Activated B cell treated with CpG ODN at 0.5 μM for 24 hours (primary cell): ENCODE measurements around the gene CALHM2. TPM values are rescaled to one million over a fixed set of nuclear protein-coding genes. Genes with fewer than 3 reads are reported as not detected.
"Not testable (repeated sequence)": the region's sequence is repeated elsewhere in the genome, so short reads cannot be mapped to it uniquely, and the experiment has no call there.

Experiments
- ATAC-seq: fragments of 200-7000 bp; cut with Tn5 transposase; one replicate; pipeline ENCODE4 v1.10.0; 2021; ENCODE audit warnings: low read depth, mild to moderate bottlenecking, moderate library complexity
- CTCF ChIA-PET: fragments of 350-600 bp; sonication (Branson Sonifier 250); formaldehyde crosslinking; loops from one replicate; lab custom pipeline; 2021; ENCODE audit warnings: antibody characterized with exemption; lab: Charles Lee
- POLR2A ChIA-PET: fragments of 350-600 bp; sonication (Branson Sonifier 250); formaldehyde crosslinking; loops from one replicate; lab custom pipeline; 2021; ENCODE audit warnings: antibody characterized with exemption; lab: Charles Lee
- DNase-seq: peaks from one replicate; pipeline ENCODE4 v3.0.0; 2022
- H3K27ac Mint-ChIP-seq: one replicate; pipeline ENCODE4 v1.8.0; 2020; ENCODE audit warnings: mixed read lengths
- H3K27me3 Mint-ChIP-seq: one replicate; pipeline ENCODE4 v1.8.0; 2021; ENCODE audit warnings: mixed read lengths
- H3K36me3 Mint-ChIP-seq: one replicate; pipeline ENCODE4 v1.8.0; 2021; ENCODE audit warnings: low read depth, mixed read lengths
- H3K4me1 Mint-ChIP-seq: one replicate; pipeline ENCODE4 v1.8.0; 2021; ENCODE audit warnings: mixed read lengths
- H3K4me3 Mint-ChIP-seq: one replicate; pipeline ENCODE4 v1.8.0; 2020; ENCODE audit warnings: mild to moderate bottlenecking, mixed read lengths
- H3K9me3 Mint-ChIP-seq: one replicate; pipeline ENCODE4 v1.8.0; 2020; ENCODE audit warnings: mixed read lengths
- intact Hi-C: fragments of 100-400 bp; cut with micrococcal nuclease; formaldehyde crosslinking; loops from one replicate; pipeline ENCODE4 v1.15.1; 2024
- total RNA-seq: library from RNA; stranded (reverse); gene quantifications from 2 replicates; pipeline ENCODE4 v1.2.3, GENCODE V29; 2022
- TF ChIP-seq, protein P1 (sequence below): fragments of 200-600 bp; IDR thresholded peaks from one replicate; pipeline ENCODE4 v1.8.0; 2022; ENCODE audit warnings: antibody characterized with exemption, mild to moderate bottlenecking

Gene CALHM2
- total RNA-seq, 1 donor from 2014 or later, result 17.5 TPM

DNA sequence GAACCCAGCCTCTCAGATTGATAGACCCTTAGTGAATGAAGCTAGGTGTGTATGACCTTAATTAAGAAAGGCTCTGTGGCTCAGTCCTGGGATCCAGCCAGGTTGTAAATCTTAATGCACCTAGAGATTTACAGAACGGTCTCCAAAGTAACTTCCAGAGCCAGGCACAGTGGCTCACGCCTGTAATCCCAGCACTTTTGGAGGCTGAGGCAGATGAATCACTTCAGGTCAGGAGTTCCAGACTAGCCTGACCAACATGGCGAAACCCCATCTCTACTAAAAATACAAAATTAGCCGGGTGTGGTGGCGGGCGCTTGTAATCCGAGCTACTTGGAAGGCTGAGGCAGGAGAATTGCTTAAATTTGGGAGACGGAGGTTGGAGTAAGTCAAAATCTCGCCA lies 24.3 kb downstream of the CALHM2 start:
- Mint-ChIP-seq H3K27ac (no peak overlapping the region), H3K27me3 (no peaks in the 10 kb centered on the region), H3K4me1 (no peaks in the 10 kb centered on the region), H3K4me3 (no peak overlapping the region), H3K36me3 (peaks cover 90% of the 10 kb centered on the region), H3K9me3 (no peaks in the 10 kb centered on the region)
- TF ChIP-seq, protein P1, sequence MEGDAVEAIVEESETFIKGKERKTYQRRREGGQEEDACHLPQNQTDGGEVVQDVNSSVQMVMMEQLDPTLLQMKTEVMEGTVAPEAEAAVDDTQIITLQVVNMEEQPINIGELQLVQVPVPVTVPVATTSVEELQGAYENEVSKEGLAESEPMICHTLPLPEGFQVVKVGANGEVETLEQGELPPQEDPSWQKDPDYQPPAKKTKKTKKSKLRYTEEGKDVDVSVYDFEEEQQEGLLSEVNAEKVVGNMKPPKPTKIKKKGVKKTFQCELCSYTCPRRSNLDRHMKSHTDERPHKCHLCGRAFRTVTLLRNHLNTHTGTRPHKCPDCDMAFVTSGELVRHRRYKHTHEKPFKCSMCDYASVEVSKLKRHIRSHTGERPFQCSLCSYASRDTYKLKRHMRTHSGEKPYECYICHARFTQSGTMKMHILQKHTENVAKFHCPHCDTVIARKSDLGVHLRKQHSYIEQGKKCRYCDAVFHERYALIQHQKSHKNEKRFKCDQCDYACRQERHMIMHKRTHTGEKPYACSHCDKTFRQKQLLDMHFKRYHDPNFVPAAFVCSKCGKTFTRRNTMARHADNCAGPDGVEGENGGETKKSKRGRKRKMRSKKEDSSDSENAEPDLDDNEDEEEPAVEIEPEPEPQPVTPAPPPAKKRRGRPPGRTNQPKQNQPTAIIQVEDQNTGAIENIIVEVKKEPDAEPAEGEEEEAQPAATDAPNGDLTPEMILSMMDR, result no peak
- ChIA-PET POLR2A (interaction anchor here (0.7 kb wide), 1 partner anchor 55 kb away, joined by 5 read pairs; no protein-coding TSS in a partner anchor), CTCF (interaction anchor here (1.3 kb wide), 1 partner anchor 11 kb away, joined by 5 read pairs; no protein-coding TSS in a partner anchor)
- no peak for ATAC-seq
- intact Hi-C loops, result no loop called here
- DNase-seq, result no peak

DNA sequence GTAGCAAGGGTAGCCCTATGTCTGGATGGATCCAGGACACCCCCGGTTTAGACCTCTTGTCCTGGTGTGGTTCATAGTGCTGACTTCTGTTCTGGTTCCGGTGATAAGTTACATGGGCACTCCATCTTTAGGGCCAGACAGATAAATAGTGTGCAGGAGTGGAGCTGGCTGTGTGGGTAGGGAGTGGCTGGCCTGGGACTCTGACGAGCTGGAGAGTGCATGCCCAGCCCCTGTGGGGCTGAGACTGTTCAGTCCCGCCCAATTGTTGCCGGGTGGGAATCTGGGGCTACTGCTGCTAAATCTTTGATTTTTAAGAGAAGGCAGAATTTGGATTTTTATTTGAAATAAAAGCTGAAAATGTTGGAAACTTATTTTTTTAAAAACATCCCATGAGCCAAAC lies 28.4 kb downstream of the CALHM2 start:
- ChIA-PET POLR2A (interaction anchor here (1.3 kb wide), 1 partner anchor 29 kb away, joined by 3 read pairs; no protein-coding TSS in a partner anchor), CTCF (interaction anchor here (1.7 kb wide), 1 partner anchor 62 kb away, joined by 5 read pairs; no protein-coding TSS in a partner anchor)
- TF ChIP-seq, protein P1, result no peak
- Mint-ChIP-seq H3K27ac (no peak overlapping the region), H3K4me3 (no peak overlapping the region), H3K9me3 (no peaks in the 10 kb centered on the region), H3K36me3 (peaks cover 85% of the 10 kb centered on the region), H3K4me1 (no peaks in the 10 kb centered on the region), H3K27me3 (no peaks in the 10 kb centered on the region)
- intact Hi-C loops, result no loop called here
- ATAC-seq (no peak), DNase-seq (no peak)

DNA sequence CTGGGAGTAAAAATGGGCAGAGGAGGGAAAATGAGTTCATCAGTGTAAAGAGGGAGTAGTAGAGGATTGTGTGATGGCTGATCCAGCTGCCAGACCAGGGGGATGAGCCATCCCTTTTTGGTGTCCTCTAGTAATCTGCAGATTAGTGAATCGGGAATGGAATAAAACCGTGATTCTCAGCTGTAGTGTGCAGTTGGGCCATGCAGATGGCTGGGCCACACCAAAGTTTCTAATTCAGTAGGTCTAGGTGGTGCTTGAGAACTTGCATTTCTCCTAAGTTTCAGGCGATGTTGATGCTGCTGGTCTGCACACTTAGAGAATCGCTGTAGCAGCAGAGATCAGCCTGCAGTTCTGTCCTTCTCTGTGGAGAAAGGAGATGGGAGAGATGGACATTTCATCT lies 33.1 kb downstream of the CALHM2 start:
- no peak for DNase-seq
- intact Hi-C loops, result loop anchor here (5.0 kb wide), 2 partner anchors 33 to 268 kb away; partner anchors contain the start of gene CALHM2
- ChIA-PET POLR2A (interaction anchor here (0.7 kb wide), 1 partner anchor 10 kb away, joined by 5 read pairs; no protein-coding TSS in a partner anchor), CTCF (interaction anchor here (1.4 to 6.9 kb wide), 2 partner anchors 66 to 74 kb away, joined by 5 to 112 read pairs; no protein-coding TSS in a partner anchor)
- Mint-ChIP-seq H3K4me1 (no peaks in the 10 kb centered on the region), H3K27ac (no peak overlapping the region), H3K27me3 (no peaks in the 10 kb centered on the region), H3K4me3 (no peak overlapping the region), H3K36me3 (peaks cover 89% of the 10 kb centered on the region), H3K9me3 (no peaks in the 10 kb centered on the region)
- TF ChIP-seq, protein P1, result no peak
- ATAC-seq, result no peak

DNA sequence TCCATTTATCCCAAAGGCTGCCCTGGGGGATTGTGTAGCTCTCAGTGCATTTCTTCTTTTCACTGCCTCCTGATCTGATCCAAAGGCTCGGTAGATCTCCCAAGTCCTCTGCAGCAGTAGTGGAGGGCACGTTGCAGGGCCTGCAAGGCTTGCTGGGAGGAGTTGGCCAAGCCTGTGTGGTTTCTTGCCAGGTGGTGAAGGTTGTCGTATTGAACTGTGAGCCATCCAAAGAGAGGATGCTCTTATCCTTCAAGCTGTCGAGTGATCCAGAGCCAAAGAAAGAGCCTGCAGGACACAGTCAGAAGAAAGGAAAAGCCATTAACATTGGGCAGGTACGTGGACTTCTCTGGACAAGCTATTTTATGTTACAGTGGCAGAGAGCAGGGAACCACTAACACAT lies 34.6 kb downstream of the CALHM2 start:
- ChIA-PET CTCF (interaction anchor here (0.8 to 6.9 kb wide), 8 partner anchors 10 to 125 kb away, joined by 3 to 112 read pairs (median 10); partner anchors contain the start of gene CALHM3), POLR2A (interaction anchor here (0.7 kb wide), 1 partner anchor 67 kb away, joined by 4 read pairs; no protein-coding TSS in a partner anchor)
- Mint-ChIP-seq H3K9me3 (no peaks in the 10 kb centered on the region), H3K4me1 (no peaks in the 10 kb centered on the region), H3K27me3 (no peaks in the 10 kb centered on the region), H3K27ac (no peak overlapping the region), H3K4me3 (no peak overlapping the region), H3K36me3 (peaks cover 90% of the 10 kb centered on the region)
- no peak for DNase-seq
- no peak for ATAC-seq
- intact Hi-C loops, result loop anchor here (1.0 to 5.0 kb wide), 4 partner anchors 35 to 270 kb away; partner anchors contain the start of gene CALHM2
- TF ChIP-seq, protein P1, result no peak

DNA sequence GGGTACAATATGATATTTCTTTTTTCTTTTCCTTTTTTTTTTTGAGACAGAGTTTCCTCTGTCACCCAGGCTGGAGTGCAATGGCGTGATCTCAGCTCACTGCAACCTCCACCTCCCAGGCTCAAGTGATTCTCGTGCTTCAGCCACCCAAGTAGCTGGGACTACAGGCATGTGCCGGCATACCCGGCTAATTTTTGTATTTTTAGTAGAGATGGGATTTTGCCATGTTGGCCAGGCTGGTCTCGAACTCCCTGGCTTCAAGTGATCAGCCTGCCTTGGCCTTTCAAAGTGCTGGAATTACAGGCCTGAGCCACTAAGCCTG lies 35.1 kb downstream of the CALHM2 start:
- not testable (repeated sequence) for H3K27ac Mint-ChIP-seq, H3K27me3 Mint-ChIP-seq, H3K4me3 Mint-ChIP-seq, DNase-seq, H3K4me1 Mint-ChIP-seq, ATAC-seq, H3K9me3 Mint-ChIP-seq
- POLR2A ChIA-PET, result interaction anchor here (0.7 kb wide), 1 partner anchor 67 kb away, joined by 4 read pairs; no protein-coding TSS in a partner anchor
- intact Hi-C loops, result loop anchor here (1.0 to 5.0 kb wide), 4 partner anchors 35 to 270 kb away; partner anchors contain the start of gene CALHM2
- H3K36me3 Mint-ChIP-seq, result peaks cover 90% of the 10 kb centered on the region
- CTCF ChIA-PET, result interaction anchor here (0.8 to 6.9 kb wide), 9 partner anchors 10 to 125 kb away, joined by 3 to 112 read pairs (median 9); partner anchors contain the start of genes CALHM3 and NEURL1
